Stimulated activated naive CD8-positive, alpha-beta T cell treated with anti-CD3 and anti-CD28 coated beads, Interleukin-15, Interleukin-2, amounts not matched to agents 100 ng/mL and 50 ng/mL, for 24 hours (primary cell): ENCODE results near the gene AMPD3.

ENCODE experiments used
- H3K27ac Mint-ChIP-seq: one replicate; pipeline ENCODE4 v1.8.0; 2021; ENCODE audit warnings: mild to moderate bottlenecking, mixed read lengths
- H3K27me3 Mint-ChIP-seq: one replicate; pipeline ENCODE4 v1.8.0; 2021; ENCODE audit warnings: mixed read lengths
- H3K36me3 Mint-ChIP-seq: one replicate; pipeline ENCODE4 v1.8.0; 2021; ENCODE audit warnings: low read depth, mixed read lengths
- H3K4me1 Mint-ChIP-seq: one replicate; pipeline ENCODE4 v1.8.0; 2021; ENCODE audit warnings: low read depth, mixed read lengths
- H3K4me3 Mint-ChIP-seq: one replicate; pipeline ENCODE4 v1.8.0; 2021; ENCODE audit warnings: mild to moderate bottlenecking, mixed read lengths
- H3K9me3 Mint-ChIP-seq: one replicate; pipeline ENCODE4 v1.8.0; 2021; ENCODE audit warnings: mixed read lengths

AMPD3 gene

DNA sequence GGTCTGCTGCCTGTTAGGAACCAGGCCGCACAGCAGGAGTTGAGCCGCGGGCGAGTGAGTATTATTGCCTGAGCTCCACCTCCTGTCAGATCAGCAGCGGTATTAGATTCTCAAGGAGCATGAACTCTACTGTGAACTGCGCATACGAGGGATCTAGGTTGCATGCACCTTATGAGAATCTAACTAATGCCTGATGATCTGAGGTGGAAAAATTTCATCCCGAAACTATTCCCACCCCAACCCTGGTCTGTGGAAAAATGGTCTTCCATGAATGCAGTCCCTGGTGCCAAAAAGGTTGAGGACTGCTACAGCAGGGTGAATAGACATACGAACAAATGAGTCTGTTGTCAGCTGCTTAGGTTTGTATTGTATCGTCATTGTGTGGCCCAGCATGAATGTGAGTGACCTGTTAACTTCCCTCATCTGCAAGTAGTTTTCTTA is 56.1 kb downstream of the AMPD3 start:
- H3K4me3 Mint-ChIP-seq, result no peak overlapping the region
- H3K27ac Mint-ChIP-seq, result no peak overlapping the region
- H3K36me3 Mint-ChIP-seq, result peaks cover 39% of the 10 kb centered on the region
- H3K27me3 Mint-ChIP-seq, result no peaks in the 10 kb centered on the region
- H3K9me3 Mint-ChIP-seq, result no peaks in the 10 kb centered on the region
- H3K4me1 Mint-ChIP-seq, result peaks cover 14% of the 10 kb centered on the region

DNA sequence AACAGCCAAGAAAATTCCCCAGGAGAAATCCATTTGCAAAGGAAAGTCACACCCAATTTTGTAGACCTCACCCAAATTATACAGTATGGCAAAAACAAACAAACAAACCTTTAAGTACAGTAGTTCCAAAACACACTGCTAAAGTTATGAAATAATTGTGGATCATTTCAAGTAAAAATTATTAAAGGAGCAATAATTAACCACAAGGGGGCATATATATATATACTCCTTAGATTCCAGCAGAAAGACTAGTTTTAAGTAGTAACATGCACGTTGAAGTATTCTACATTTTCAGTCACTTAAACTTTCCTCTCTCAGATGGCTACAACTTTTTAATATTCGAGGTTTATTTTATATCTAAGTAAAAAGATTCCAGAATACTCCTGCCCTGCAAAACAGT is 59.1 kb downstream of the AMPD3 start:
- H3K27ac Mint-ChIP-seq, result no peak overlapping the region
- H3K4me1 Mint-ChIP-seq, result peaks cover 14% of the 10 kb centered on the region
- H3K27me3 Mint-ChIP-seq, result no peaks in the 10 kb centered on the region
- H3K9me3 Mint-ChIP-seq, result no peaks in the 10 kb centered on the region
- no peak overlapping the region for H3K4me3 Mint-ChIP-seq
- H3K36me3 Mint-ChIP-seq, result peaks cover 43% of the 10 kb centered on the region

- Mint-ChIP-seq H3K4me1 (peaks cover 14% of the 10 kb centered on the region), H3K9me3 (no peaks in the 10 kb centered on the region), H3K4me3 (no peak overlapping the region), H3K36me3 (peaks cover 43% of the 10 kb centered on the region), H3K27me3 (no peaks in the 10 kb centered on the region), H3K27ac (peak overlapping the region; percentile 21)
Observed at GRCh38 chr11:10514709-10515108, 59.6 kb downstream of the AMPD3 start.

GRCh38 chr11:10515418-10515817 is 60.4 kb downstream of the AMPD3 start:
- Mint-ChIP-seq H3K4me3 (no peak overlapping the region), H3K36me3 (peaks cover 45% of the 10 kb centered on the region)

GRCh38 chr11:10518123-10518522 is 63.1 kb downstream of the AMPD3 start:
- Mint-ChIP-seq H3K27ac (no peak overlapping the region), H3K4me3 (no peak overlapping the region)

More at GRCh38 chr11:10515418-10515817, 60.4 kb downstream of the AMPD3 start:
- H3K27ac Mint-ChIP-seq, result no peak overlapping the region
- no peaks in the 10 kb centered on the region for H3K27me3 Mint-ChIP-seq
- peaks cover 14% of the 10 kb centered on the region for H3K4me1 Mint-ChIP-seq
- H3K9me3 Mint-ChIP-seq, result no peaks in the 10 kb centered on the region

GRCh38 chr11:10518891-10519290 is 63.8 kb downstream of the AMPD3 start:
- Mint-ChIP-seq H3K36me3 (peaks cover 44% of the 10 kb centered on the region), H3K4me1 (peaks cover 3% of the 10 kb centered on the region), H3K27ac (no peak overlapping the region), H3K4me3 (no peak overlapping the region), H3K27me3 (no peaks in the 10 kb centered on the region), H3K9me3 (no peaks in the 10 kb centered on the region)

More at GRCh38 chr11:10518123-10518522, 63.1 kb downstream of the AMPD3 start:
- H3K27me3 Mint-ChIP-seq, result no peaks in the 10 kb centered on the region
- no peaks in the 10 kb centered on the region for H3K9me3 Mint-ChIP-seq
- H3K36me3 Mint-ChIP-seq, result peaks cover 39% of the 10 kb centered on the region
- H3K4me1 Mint-ChIP-seq, result peaks cover 5% of the 10 kb centered on the region

- Mint-ChIP-seq H3K27ac (no peak overlapping the region), H3K9me3 (no peaks in the 10 kb centered on the region), H3K27me3 (no peaks in the 10 kb centered on the region), H3K4me3 (no peak overlapping the region), H3K4me1 (no peaks in the 10 kb centered on the region), H3K36me3 (peaks cover 44% of the 10 kb centered on the region)
Observed at GRCh38 chr11:10519630-10520029, 64.6 kb downstream of the AMPD3 start.

- no peaks in the 10 kb centered on the region for H3K9me3 Mint-ChIP-seq
- no peaks in the 10 kb centered on the region for H3K27me3 Mint-ChIP-seq
- no peak overlapping the region for H3K4me3 Mint-ChIP-seq
- no peaks in the 10 kb centered on the region for H3K4me1 Mint-ChIP-seq
- H3K36me3 Mint-ChIP-seq, result peaks cover 47% of the 10 kb centered on the region
- no peak overlapping the region for H3K27ac Mint-ChIP-seq
Observed at GRCh38 chr11:10520562-10520961, 65.5 kb downstream of the AMPD3 start.

DNA sequence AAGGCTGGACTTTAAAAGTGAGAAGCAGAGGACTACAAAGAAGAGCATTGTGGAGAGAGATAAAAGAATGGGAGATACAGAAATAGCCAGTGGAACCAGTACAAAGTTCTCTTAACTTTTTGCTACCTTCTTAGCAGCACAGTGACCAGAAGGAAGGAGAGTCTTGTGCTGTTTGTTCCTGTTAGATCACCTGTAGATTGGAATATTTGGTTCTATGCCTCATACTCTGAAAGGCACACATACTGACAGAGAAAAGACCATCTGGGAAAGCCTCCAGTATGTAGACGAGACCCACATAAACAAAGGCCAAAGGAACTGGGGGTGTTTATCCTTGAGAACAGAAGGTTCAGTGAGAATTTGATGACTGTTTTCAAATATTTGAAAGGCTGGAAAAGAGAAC is 67.2 kb downstream of the AMPD3 start:
- Mint-ChIP-seq H3K27ac (peak overlapping the region; percentile 5), H3K27me3 (no peaks in the 10 kb centered on the region), H3K4me3 (no peak overlapping the region), H3K4me1 (peaks cover 15% of the 10 kb centered on the region), H3K9me3 (no peaks in the 10 kb centered on the region), H3K36me3 (peaks cover 56% of the 10 kb centered on the region)

GRCh38 chr11:10522921-10523320 is 67.9 kb downstream of the AMPD3 start:
- H3K9me3 Mint-ChIP-seq, result no peaks in the 10 kb centered on the region
- no peak overlapping the region for H3K27ac Mint-ChIP-seq
- H3K36me3 Mint-ChIP-seq, result peaks cover 57% of the 10 kb centered on the region
- no peaks in the 10 kb centered on the region for H3K27me3 Mint-ChIP-seq
- peaks cover 20% of the 10 kb centered on the region for H3K4me1 Mint-ChIP-seq
- H3K4me3 Mint-ChIP-seq, result no peak overlapping the region

- no peaks in the 10 kb centered on the region for H3K27me3 Mint-ChIP-seq
- no peaks in the 10 kb centered on the region for H3K9me3 Mint-ChIP-seq
- peaks cover 63% of the 10 kb centered on the region for H3K36me3 Mint-ChIP-seq
- no peak overlapping the region for H3K27ac Mint-ChIP-seq
- H3K4me1 Mint-ChIP-seq, result peaks cover 20% of the 10 kb centered on the region
- no peak overlapping the region for H3K4me3 Mint-ChIP-seq
Observed at GRCh38 chr11:10524471-10524870, 69.4 kb downstream of the AMPD3 start.

GRCh38 chr11:10526974-10527918 is 72.2 kb downstream of the AMPD3 start:
- Mint-ChIP-seq H3K4me1 (peaks cover 20% of the 10 kb centered on the region), H3K27me3 (no peaks in the 10 kb centered on the region), H3K27ac (peak overlapping the region; percentile 66), H3K36me3 (peaks cover 56% of the 10 kb centered on the region), H3K9me3 (no peaks in the 10 kb centered on the region), H3K4me3 (peak overlapping the region; percentile 22)

GRCh38 chr11:10528121-10528520 is 73.1 kb downstream of the AMPD3 start:
- Mint-ChIP-seq H3K36me3 (peaks cover 59% of the 10 kb centered on the region), H3K27ac (no peak overlapping the region), H3K9me3 (no peaks in the 10 kb centered on the region), H3K27me3 (no peaks in the 10 kb centered on the region), H3K4me3 (no peak overlapping the region), H3K4me1 (peaks cover 20% of the 10 kb centered on the region)

DNA sequence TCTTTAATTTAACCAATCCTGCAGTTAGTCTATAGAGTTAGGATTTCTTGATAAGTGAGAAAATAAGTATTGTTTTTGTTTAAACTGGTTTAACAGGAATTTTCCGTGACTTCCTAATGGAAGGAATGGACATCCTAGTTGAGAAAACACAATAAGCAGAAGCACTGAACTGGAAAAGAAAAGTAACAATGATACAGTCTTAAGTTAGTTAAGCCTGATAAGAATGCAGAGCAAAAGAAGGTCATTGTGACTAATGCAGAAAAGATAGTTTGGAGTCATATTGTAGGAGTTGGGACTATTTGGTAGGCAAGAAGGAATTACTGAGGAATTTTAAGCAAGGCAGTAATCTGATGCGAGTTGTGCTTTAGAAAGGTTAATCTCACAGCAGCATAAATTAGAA is 74.2 kb downstream of the AMPD3 start:
- Mint-ChIP-seq H3K27ac (no peak overlapping the region), H3K36me3 (peaks cover 59% of the 10 kb centered on the region), H3K27me3 (no peaks in the 10 kb centered on the region)

DNA sequence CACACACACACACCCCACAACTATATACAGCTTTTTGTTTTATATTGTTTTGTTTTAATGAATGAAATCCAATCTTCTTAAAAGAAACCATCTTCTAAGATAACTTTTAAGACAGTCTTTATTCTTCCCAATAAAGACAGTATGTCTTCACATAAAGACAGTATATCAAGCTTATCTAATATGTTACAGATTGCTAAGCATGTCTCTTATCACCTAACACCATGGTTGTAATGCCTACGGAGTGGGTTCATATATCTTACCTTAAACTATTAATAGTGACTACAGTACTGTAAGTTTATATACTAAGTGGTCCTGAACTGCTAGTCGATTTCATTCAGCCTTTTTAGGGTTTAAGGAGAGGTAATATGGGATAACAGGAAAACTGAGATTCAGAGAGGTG is 77.5 kb downstream of the AMPD3 start:
- H3K27me3 Mint-ChIP-seq, result no peaks in the 10 kb centered on the region
- no peak overlapping the region for H3K27ac Mint-ChIP-seq
- H3K36me3 Mint-ChIP-seq, result peaks cover 33% of the 10 kb centered on the region
- H3K9me3 Mint-ChIP-seq, result no peaks in the 10 kb centered on the region
- no peak overlapping the region for H3K4me3 Mint-ChIP-seq
- peaks cover 16% of the 10 kb centered on the region for H3K4me1 Mint-ChIP-seq

More for the DNA sequence above, 74.2 kb downstream of the AMPD3 start:
- Mint-ChIP-seq H3K9me3 (no peaks in the 10 kb centered on the region), H3K4me3 (no peak overlapping the region), H3K4me1 (peaks cover 20% of the 10 kb centered on the region)
